ENCODE data around the gene CMTM5.
"Not testable (repeated sequence)": the region's sequence is repeated elsewhere in the genome, so short reads cannot be mapped to it uniquely, and the experiment has no call there.

CMTM5 gene

GRCh38 chr14:23418021-23418420 lies 41.2 kb downstream of the CMTM5 start:
- DNase-seq (ENCODE audit: insufficient read length, low spot score) = no peak
- TF ChIP-seq POLR2AphosphoS5 (IDR thresholded peaks at IDR 0.05; ENCODE audit: low read depth, low read length) (no peak), POU2F2 (IDR thresholded peaks at IDR 0.05; ENCODE audit: low read depth, low read length) (no peak), PAX5 (IDR thresholded peaks at IDR 0.05; ENCODE audit: insufficient read depth, low read length, severe bottlenecking) (no peak), POLR2A (IDR thresholded peaks at IDR 0.05; ENCODE audit: low read depth, low read length) (no peak)
- no peak for FAIRE-seq

- not testable (repeated sequence) for DNase-seq (ENCODE audit: insufficient read length, low spot score); FAIRE-seq
Observed at GRCh38 chr14:23419646-23420045, 42.8 kb downstream of the CMTM5 start.

- TF ChIP-seq PAX5 (IDR thresholded peaks at IDR 0.05; ENCODE audit: insufficient read depth, low read length, severe bottlenecking) (no peak), POU2F2 (IDR thresholded peaks at IDR 0.05; ENCODE audit: low read depth, low read length) (no peak), SPI1 (IDR thresholded peaks at IDR 0.05; ENCODE audit: low read depth, low read length) (no peak), POLR2A (IDR thresholded peaks at IDR 0.05; ENCODE audit: low read depth, low read length) (no peak), POLR2AphosphoS5 (IDR thresholded peaks at IDR 0.05; ENCODE audit: low read depth, low read length) (no peak), TAF1 (IDR thresholded peaks at IDR 0.05; ENCODE audit: low read depth, low read length) (no peak)
- FAIRE-seq = no peak
- no peak for DNase-seq (ENCODE audit: insufficient read length, low spot score)
Observed at GRCh38 chr14:23421594-23421993, 44.7 kb downstream of the CMTM5 start.

GRCh38 chr14:23423657-23424056 lies 46.8 kb downstream of the CMTM5 start:
- TF ChIP-seq PAX5 (IDR thresholded peaks at IDR 0.05; ENCODE audit: insufficient read depth, low read length, severe bottlenecking) (no peak), POLR2A (IDR thresholded peaks at IDR 0.05; ENCODE audit: low read depth, low read length) (no peak), TAF1 (IDR thresholded peaks at IDR 0.05; ENCODE audit: low read depth, low read length) (no peak), SPI1 (IDR thresholded peaks at IDR 0.05; ENCODE audit: low read depth, low read length) (no peak), POU2F2 (IDR thresholded peaks at IDR 0.05; ENCODE audit: low read depth, low read length) (no peak), POLR2AphosphoS5 (IDR thresholded peaks at IDR 0.05; ENCODE audit: low read depth, low read length) (no peak)
- DNase-seq (ENCODE audit: insufficient read length, low spot score) = no peak
- no peak for FAIRE-seq

- FAIRE-seq (no peak), DNase-seq (ENCODE audit: insufficient read length, low spot score) (no peak)
- TF ChIP-seq POLR2AphosphoS5 (IDR thresholded peaks at IDR 0.05; ENCODE audit: low read depth, low read length) (no peak), POU2F2 (IDR thresholded peaks at IDR 0.05; ENCODE audit: low read depth, low read length) (no peak)
Observed at GRCh38 chr14:23425169-23425568, 48.3 kb downstream of the CMTM5 start.

GRCh38 chr14:23425798-23426197 lies 49.0 kb downstream of the CMTM5 start:
- not testable (repeated sequence) for DNase-seq (ENCODE audit: insufficient read length, low spot score); FAIRE-seq

- FAIRE-seq = no peak
- no peak for DNase-seq (ENCODE audit: insufficient read length, low spot score)
- TF ChIP-seq POU2F2 (IDR thresholded peaks at IDR 0.05; ENCODE audit: low read depth, low read length) = no peak
- TF ChIP-seq POLR2AphosphoS5 (IDR thresholded peaks at IDR 0.05; ENCODE audit: low read depth, low read length) = no peak
- no peak for TF ChIP-seq TAF1 (IDR thresholded peaks at IDR 0.05; ENCODE audit: low read depth, low read length)
- TF ChIP-seq SPI1 (IDR thresholded peaks at IDR 0.05; ENCODE audit: low read depth, low read length) = no peak
- no peak for TF ChIP-seq PAX5 (IDR thresholded peaks at IDR 0.05; ENCODE audit: insufficient read depth, low read length, severe bottlenecking)
- TF ChIP-seq POLR2A (IDR thresholded peaks at IDR 0.05; ENCODE audit: low read depth, low read length) = no peak
Observed at GRCh38 chr14:23428686-23429495, 52.0 kb downstream of the CMTM5 start.
